GM19035 (cell line): ENCODE measurements around the gene RAI1.
"Not testable (repeated sequence)": the region's sequence is repeated elsewhere in the genome, so short reads cannot be mapped to it uniquely, and the experiment has no call there.

Source experiments
- ATAC-seq: cut with Tn5 transposase; IDR thresholded peaks from one replicate; pipeline ENCODE4 v1.9.1; 2021; ENCODE audit not compliant: unreplicated experiment

Gene RAI1

DNA sequence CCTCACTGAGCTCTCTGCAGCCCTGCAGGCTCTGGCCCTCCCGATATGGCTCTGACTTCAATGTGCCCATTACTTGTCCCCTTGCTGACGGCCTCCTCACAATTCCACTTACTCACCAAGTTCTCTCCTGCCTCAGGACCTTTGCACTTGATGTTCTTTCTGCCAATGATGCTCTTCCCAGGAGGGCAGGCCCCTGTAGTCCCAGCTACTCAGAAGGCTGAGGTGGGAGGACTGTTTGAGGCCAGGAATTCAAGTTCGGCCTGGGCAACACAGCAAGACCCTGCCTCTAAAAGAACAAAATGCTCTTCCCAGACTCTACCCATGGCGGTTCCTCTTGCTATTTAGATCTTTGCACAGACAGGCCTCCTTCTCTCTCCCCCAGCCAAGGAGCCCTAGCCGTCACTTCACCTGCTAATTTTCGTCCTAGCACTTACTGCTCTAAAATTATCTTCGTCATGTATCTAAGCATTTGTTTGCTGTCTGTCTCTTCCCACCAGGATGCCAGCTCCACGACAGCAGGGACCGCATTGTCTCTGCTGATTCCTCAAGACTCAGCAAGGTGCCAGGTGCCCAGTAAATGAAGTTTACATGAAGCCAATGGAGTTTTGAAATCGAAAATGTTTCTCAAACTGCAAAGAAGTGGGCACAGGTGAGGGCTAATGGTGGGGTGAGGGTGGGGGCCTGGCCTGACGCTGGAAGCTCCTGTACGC is 626 bp upstream of the RAI1 start:
- no peak for ATAC-seq

DNA sequence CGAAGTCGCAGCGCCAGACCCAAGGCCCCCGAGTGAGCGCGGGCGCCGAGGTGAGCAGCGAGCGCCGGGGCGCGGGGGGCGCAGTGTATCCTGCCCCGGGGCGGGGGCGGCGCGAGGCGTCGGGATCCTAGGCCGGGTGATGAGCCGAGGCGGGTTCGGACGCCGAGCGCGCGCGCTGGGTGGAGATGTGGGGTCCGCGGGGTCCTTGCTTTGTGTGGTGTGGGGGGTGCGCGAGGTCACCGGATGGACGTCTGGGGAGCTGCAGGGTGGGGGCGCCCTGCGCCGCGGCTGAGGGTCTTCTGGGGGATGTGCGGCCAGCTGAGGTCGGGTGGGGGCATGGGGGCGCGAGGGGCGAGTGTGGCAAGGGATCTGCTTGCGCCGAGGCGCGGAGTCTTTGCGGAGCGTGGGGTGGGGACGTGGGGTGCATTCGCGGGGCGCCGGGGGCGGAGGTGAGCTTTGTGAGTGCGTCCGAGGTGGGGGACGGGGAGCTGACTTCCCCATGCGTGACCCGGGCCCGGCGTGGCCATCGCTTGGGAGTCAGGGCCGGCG is 560 bp downstream of the RAI1 start:
- ATAC-seq, result peak; percentile 25

DNA sequence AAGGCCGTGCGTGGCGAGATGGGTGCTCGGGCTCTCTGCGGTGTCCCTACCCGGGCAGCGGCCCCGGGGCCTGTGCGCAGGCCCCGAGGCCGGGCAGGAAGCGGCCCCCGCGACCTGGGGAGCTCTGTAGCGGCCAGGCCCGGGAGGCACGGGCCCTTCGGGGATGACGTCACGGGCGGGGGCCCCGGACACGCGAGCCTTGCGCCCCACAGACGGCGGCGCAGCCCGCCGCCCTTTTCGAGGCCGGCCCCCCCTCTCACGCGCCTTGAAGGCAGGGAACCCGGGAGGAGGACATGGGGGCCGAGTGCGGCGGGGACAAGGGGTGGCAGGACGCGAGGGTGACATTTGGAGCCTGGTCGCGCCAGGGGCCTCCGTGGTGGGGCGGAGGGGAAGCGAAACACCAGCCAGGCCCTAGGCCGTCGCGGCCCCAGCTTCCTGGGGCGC is 1.1 kb downstream of the RAI1 start:
- ATAC-seq, result peak; percentile 39

DNA sequence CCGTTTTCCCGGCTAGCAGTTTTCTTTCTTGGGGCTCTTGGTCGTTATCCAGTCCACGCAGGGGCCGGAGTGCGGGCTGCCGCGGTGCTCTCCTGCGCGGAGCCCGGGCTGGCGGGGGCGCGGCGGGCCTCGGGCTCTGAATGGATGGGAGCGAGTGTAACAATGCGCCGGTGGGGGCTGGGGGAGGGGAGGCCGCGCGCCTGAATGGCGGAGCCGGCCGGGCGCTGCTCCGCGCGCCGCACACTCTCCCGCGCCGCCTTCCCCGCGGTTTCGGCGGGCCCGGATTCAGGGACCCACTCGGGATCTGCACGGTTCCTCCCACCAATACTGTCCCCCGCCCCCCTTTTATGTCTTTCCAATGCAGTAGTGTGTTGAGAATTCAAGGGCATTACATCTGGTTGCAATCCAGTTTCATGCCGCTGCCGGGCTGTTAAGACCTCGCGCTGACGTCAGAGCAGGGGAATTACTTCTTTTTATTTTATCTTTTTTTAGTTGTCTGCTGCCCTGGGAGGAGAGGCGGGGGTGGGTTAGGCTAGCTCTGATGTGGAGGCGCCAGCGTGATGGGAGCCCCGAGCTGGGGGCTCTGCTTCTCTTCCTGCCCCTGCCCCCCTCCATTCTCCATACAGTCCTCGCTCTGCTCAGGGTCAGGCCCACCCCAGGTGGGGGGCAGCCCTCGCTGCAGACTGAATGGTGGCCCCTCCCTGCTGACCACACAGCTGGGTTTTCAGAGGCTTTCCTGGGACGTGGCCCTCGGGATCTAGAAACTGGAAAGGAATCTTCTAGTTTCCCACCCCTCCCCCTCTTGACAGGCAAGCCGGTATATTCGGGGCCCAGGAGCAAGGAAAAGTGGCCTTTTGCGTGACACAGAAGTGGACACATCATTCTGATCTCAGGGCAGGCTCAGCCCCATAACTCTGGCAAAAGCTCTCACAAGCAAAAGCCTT is 1.8 kb downstream of the RAI1 start:
- ATAC-seq, result peak; percentile 32

DNA sequence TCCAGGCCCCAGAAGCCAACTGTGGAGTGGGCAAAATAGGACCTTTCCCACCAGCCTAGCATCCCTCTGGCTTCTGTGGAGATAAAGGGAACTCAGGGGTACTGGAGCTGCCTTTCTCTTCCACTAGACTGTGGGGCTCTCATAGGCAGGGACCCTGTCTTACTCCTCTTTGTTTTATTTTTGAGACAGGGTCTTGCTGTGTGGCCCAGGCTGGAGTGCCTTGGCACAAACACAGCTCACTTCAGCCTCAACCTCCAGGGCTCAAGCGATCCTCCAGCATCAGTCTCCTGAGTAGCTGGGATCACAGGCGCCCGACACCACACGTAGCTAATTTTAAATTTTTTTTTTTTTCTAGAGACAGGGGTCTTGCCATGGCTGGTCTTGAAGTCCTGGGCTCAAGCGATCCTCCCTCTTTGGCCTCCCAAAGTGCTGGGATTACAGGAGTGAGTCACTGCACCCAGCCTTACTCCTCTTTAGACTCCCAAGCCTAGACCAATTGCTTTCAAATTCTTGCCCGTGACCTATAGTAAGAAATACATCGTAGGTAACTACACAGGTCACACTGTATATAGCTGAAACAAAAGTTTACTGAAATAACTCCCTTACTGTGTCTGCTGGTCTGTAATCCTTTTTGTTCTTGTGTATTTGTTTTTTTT is 2.6 kb downstream of the RAI1 start:
- no peak for ATAC-seq

DNA sequence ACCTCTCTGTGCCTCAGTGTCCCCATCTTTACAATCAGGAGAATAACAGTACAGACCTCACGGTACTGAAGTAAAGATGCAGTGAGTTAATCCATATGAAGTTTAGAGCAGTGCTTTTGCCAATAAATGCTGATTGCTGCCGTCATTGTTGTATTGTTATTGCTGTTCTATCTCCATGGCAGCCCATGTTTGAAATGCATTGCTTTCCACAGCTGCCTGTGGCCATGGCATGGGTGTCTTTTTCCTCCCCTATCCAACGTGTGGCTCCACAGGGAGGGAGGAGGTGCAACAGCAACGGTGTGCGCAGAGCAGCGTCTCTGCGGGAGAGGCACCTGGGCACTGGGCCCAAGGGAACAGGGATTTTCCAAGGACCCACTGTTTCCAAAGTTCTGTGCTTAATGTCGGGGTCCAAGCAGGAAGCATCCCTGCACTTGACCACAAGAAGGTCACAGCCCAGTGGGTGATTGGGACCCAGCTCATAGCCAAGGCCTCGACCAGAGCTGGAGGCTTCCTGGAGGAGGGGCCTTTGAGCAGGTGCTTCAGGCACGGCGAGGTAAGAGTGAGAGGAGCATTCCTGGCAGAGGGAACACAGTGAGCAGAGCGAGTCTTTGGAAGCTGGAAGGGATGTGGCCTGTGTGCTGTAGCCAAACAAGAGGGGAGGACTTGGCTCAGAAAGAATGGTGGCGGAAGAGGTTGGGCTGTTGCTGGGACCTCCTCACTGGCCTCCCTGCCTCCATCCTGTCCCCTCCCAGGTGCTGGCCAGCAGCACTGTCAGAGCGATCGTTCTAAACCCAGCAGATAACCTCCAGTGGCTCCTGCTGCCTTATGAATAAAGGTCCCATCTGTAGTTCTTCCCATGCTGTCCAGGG is 3.9 kb downstream of the RAI1 start:
- no peak for ATAC-seq

DNA sequence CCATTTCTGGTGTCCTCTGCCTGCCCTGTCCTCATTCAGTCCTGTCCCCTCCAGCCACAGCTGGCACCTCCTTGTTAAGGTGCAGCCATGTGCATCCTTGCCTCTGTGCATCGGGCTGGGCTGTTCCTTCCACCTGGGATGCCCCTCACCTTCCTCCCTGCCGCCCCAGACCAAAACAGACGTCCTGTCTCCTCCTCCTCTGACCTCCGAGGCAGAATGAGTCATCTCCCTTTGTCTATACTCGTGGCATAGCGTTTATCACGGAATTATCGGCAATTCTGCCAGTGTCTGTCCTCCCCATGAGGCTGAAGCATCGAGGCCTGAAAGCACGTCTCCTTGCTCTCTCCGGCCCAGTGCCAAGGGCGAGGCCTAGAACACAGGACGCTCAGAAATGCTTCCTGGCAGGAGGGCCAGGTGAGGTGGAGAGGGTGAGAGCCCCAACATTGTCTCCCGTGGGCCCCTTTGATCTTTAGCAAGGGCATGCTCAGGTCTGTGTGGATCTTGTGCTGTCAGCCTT is 4.6 kb downstream of the RAI1 start:
- ATAC-seq, result no peak

DNA sequence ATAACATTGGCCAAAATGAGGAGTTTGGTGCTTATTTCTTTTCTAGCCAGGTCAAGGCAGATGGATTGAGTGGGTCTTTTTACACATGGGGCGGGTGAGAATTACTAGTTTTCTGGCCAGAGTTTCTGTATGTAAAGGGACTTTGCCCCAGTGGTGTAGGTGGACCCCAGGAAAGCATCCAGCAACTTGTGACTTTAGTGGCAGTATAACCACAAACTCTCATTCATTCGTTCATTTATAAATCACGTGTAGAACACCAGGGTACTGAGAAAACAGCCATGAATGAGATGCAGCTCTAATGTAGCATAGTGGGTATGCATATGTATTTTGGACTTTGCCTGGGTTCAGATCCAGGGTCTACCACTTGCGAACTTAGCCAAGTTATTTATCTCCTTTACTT is 8.1 kb downstream of the RAI1 start:
- no peak for ATAC-seq

DNA sequence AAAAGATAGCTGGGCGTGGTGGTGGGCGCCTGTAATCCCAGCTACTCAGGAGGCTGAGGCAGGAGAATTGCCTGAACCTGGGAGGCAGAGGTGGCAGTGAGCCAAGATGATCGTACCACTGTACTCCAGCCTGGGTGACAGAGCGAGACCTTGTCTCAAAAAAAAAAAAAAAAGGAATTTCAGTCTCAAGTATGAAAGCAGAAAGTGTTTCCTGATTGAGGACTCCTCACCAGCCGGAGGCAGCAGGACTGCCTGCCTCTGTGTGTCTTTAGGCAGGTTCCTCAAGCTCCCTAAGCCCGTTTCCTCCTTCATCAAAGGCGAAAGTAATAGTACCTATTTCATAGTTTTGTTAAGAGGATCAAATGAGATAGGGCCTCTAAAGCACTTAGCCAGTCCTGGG is 9.0 kb downstream of the RAI1 start:
- not testable (repeated sequence) for ATAC-seq

DNA sequence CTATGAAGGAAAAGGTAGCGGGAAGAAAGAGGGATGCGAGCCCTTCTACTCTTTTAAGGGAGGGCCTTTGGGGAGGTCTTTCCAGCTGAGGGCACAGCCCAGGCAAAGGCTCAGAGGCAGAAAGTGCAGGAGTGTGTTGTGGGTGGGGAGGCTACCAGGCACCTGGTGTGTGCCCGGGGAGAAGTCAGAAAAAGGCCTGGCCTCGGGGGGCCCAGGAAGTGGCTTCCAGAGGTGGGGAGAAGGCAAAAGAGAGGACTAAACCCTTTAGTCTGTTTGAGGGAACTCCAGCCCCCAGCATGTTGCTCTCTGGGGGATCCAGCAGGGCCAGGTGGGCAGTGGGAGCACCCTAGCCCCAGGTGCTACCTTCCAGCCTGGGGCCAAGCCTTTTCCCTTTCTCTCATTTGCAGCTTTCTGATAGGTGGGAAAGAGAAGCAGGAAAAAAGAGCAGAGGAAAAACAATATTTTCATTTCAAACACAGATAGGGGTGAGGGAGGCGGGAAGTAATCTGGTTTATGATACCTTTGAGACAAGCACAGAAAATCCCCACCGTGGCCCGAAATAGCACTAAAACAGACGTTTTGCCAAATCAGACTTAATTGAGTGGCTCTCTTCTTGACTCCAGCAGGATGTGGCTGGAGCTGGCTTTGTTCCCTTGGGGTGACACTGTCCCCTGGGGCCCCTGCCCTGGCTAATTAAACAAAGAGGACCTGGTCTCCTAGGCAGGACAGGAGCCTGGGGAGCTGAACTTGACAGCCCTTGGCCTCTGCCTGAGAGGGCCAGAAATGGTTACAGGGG is 10.4 kb downstream of the RAI1 start:
- no peak for ATAC-seq

DNA sequence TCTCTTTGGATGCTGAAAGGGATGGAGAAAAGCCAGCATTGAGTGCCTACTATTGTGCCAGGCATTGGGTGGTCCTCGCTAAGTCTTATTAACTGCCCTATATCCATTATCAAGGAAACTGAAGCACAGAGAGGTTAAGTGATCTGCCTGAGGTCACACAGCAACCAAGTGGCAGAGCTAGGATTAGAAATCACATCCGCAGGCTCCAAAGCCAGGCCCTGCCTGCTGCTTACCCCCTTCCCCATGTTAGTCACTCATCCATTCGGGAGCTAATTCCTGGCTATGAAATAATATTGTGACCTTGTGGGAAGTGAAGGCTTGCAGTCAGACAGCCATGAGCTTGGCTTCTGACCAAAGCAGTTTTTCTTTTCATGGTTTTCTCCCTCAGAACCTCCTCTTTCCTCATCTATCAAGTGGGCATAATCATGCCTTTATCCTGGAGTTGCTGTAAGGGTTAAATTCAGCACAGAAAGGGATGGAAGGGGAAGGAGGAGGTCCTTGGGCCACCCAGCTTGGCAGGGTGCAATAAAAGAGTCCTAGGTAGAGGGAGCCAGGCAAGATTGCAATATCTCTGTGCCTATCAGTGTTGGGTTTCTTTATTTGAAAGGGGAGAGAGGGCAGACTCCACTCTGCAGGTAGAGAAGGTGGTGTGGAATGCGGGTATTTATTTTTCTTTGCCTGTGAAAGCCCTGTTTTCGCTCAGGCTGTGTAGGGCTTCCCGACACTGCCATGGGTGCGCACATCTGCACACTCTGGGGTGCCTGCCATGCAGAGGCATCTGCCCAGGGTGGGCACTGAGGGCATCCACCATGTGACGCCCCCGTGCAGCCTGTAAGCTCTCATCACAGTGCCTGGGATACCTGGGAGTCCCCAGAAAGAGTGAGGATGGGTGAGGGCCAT is 11.3 kb downstream of the RAI1 start:
- ATAC-seq, result no peak

DNA sequence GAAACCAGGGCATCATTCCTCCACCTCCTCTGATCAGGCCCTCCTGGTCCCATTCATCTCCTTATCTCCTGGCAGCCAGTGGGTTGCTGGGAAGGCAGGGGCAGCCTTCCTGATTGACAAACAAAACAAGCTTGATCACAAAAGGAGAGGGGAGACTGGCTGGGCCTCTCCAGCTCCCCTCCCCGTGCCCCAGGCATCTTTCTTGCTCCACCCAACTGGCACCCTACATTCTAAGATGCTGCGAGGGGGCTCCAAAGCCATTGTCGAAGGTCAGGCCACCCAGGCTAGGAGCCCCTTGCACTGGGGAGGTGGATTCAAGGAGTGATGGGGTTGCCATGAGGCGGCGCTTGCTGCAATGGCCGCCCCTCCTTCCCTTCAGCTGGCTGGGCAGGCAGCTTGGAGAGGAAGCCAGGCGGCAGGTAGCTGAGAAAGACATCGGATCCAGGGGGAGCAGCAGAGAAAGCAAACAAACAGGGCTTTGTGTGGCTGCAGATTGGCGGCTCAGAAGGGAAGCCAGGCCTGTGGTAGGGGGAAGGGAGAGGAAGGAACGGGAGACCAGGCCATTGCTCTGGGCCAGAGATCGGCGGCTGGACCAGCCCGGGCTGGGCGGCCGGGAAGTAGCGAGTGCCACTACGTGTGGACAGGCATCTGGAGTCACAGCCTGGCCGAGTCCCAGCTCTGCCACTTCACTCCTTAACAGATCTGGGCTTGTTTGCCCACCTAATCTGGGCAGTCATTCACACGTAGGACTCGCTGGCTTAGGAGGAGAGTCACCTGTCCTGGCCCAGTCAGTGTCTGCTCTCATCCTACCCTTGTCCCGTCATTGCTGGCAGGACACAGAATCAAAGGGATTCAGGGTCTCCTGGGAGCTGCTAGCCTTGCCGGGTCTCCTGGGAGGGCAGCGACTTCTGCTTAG is 12.3 kb downstream of the RAI1 start:
- no peak for ATAC-seq

DNA sequence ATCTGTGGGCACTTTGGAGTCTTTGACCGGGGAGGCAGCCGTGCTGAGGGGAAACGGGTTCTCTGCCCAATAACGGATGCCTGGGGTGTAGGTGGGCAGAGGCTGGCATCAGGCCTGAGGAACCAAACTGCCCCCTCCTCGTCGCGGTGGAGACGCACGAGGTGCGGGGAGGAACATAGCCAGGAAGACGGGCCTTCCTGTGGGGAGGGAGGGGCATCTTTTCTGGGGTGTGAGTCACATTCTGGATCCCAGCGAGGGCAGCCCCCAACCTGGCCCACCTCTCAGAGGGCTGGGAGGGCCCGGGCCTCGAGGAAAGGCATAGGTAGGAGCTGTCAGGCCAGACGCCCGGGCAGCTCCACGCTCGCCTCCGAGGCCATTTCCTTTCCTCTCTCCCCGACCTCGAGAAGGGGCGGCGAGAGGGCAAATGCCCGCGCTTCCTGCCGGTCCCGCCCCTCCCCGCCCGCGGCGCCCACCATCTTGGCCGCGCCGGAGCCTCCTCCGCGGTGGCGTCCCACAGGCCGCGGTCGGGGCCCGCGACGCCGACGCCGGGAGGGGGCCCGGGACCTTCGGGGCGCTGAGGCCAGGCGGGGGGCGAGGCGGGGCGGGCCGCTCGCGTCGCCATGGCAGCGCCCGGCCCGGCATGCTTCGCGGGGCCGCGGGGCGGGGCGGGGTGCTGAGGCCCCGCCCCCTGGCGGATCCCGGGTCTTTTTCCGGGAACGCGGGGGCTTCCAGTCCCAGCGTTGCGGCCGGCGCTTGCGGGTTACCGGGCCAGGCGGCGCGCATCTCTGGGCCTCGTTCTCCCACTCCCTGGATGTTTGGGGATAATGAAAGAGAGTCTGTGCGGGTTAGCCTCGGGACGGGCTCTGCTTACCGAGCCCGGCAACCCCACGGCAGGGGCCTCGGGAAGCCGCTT is 13.2 kb downstream of the RAI1 start:
- ATAC-seq, result peak; percentile 69

DNA sequence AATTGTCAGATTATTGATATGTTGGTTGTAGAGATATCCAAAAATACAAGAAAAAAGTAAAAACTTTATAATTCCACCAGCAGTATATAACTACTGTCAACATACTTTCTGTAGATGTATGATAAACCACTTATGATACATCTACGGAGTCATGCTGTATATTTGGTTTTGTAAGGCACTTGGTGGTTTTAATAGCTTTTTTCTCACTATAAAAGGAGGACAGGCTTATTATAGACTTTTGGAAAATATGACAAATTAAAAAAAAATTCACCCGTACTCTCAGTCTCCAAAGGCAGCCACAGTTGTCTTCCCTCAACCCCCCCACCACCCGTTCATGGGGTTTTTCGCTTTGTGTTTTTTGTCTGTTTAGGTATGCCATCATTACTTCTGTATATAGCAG is 14.8 kb downstream of the RAI1 start:
- no peak for ATAC-seq

DNA sequence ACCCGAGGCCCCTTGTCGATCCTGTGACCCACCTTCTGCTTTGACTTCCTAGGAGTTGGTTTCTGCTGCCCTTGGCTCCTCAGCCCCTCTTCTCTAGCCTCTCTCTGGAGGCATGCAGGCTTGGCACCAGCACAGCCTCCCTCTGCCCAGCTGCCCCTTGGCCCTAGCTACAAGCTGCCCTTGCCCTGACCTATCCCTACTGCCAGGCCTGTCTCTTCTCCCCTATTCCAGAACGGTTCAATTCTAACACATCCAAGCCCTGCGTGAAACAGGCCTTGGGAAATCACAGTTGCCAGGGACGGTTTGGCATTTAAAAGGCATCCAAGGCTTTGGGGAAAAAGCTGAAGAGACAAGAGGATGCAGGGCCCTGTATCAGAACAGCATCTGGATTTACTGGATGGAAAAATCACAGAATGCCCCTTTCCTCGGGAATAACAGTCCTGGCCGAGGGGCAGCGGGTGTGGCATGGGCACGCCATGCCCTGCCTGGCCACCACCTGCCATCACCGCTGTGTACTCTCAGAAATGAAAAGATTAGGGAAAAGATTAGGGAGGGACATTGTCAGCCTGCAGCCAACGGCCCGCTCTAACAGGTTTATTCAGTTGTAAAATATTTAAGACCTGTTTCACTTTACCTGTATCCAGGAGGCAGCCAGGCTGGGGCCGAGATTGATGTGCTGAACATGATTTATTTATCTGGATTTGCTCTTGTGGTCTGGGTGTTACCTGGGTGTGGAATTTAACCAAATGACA is 15.8 kb downstream of the RAI1 start:
- ATAC-seq, result no peak

DNA sequence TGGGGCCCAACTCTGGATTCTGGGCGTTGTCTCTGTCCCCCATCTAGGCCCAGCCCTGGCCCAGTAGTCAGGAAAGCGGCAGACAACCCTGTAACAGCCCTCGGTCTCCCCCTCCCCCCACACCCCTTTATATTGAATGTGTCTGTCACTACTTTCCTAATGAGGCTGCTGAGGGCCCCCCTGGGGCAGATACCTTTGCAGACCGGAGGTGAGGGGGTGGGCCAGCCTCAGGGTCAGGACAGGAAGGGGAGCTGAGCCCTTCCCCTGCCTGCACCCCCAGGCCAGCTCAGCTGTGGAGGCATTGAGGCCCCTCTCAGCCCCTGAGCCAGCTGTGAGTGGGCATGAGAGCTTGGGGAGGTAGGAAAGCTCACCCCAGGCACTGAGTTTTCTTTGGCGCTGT is 17.1 kb downstream of the RAI1 start:
- no peak for ATAC-seq
